IMR-90 (cell line): Measurements from ENCODE around the gene SCRN2. TPM values are rescaled to one million over a fixed set of nuclear protein-coding genes. Genes with fewer than 3 reads are reported as not detected.
A peak's percentile ranks its signal among the peaks of the same experiment; 100 is the strongest.

Source experiments
- ATAC-seq: fragments of 200-7000 bp; cut with Tn5 transposase; 2 replicates; pipeline ENCODE4 v1.9.1; 2020; ENCODE audit warnings: low read depth, mild to moderate bottlenecking, moderate library complexity
- BruUV-seq: library from RNA; stranded (reverse); fragments of 400-500 nt; replicated peaks from 2 replicates; lab custom pipeline; 2021; lab: Mats Ljungman, UMichigan
- CTCF ChIA-PET: fragments of 300-600 bp; formaldehyde crosslinking; extraction: SDS; loops from one replicate; lab custom pipeline; 2021; ENCODE audit warnings: antibody characterized with exemption; lab: Yijun Ruan, JAX
- POLR2A ChIA-PET: fragments of 300-600 bp; sonication (Branson Sonifier 250); formaldehyde crosslinking; loops from one replicate; lab custom pipeline; 2022; ENCODE audit warnings: antibody characterized with exemption; ENCODE audit not compliant: unreplicated experiment; lab: Charles Lee
- DNase-seq: peaks from one replicate; pipeline ENCODE4 v3.0.0; 2013
- H2AFZ ChIP-seq: replicated peaks from 2 replicates; pipeline ENCODE3; 2013; ENCODE audit warnings: low read length, mild to moderate bottlenecking; ENCODE audit not compliant: poor library complexity
- H2AK5ac ChIP-seq: 2 replicates; pipeline ENCODE4 v1.6.1; 2013; ENCODE audit warnings: low read depth, low read length, inconsistent platforms
- H2AK9ac ChIP-seq: replicated peaks from 2 replicates; pipeline ENCODE3; 2013; ENCODE audit warnings: mild to moderate bottlenecking, low read depth, low read length, moderate library complexity; ENCODE audit not compliant: poor library complexity
- H2BK120ac ChIP-seq: 2 replicates; pipeline ENCODE4 v1.6.1; 2013; ENCODE audit warnings: low read depth, low read length, inconsistent platforms
- H2BK15ac ChIP-seq: 3 replicates; pipeline ENCODE4 v1.6.1; 2013; ENCODE audit warnings: low read depth, low read length, inconsistent platforms
- H2BK20ac ChIP-seq: 2 replicates; pipeline ENCODE4 v1.6.1; 2013; ENCODE audit warnings: low read depth, mild to moderate bottlenecking, inconsistent platforms, low read length, moderate library complexity
- H2BK5ac ChIP-seq: 2 replicates; pipeline ENCODE4 v1.6.1; 2013; ENCODE audit warnings: mild to moderate bottlenecking, low read depth, low read length, inconsistent platforms; ENCODE audit not compliant: poor library complexity, severe bottlenecking
- H3K14ac ChIP-seq: replicated peaks from 2 replicates; pipeline ENCODE4 v1.6.1; 2013; ENCODE audit warnings: low read depth, low read length, inconsistent platforms
- H3K18ac ChIP-seq: 2 replicates; pipeline ENCODE4 v1.6.1; 2013; ENCODE audit warnings: low read depth, low read length, control low read depth
- H3K23ac ChIP-seq: 2 replicates; pipeline ENCODE4 v1.6.1; 2013; ENCODE audit warnings: low read depth, low read length, inconsistent platforms
- H3K27ac ChIP-seq: 2 replicates; pipeline ENCODE4 v1.5.1; 2013; ENCODE audit warnings: mild to moderate bottlenecking, control low read depth, low read length; ENCODE audit not compliant: insufficient read depth
- H3K27me3 ChIP-seq: 2 replicates; pipeline ENCODE4 v1.6.1; 2013; ENCODE audit warnings: low read length; ENCODE audit not compliant: control insufficient read depth, insufficient read depth
- H3K36me3 ChIP-seq: 2 replicates; pipeline ENCODE4 v1.6.1; 2013; ENCODE audit warnings: low read length, mixed read lengths; ENCODE audit not compliant: control insufficient read depth, insufficient read depth
- H3K4ac ChIP-seq: 2 replicates; pipeline ENCODE4 v1.6.1; 2013; ENCODE audit warnings: low read depth, low read length, inconsistent platforms
- H3K4me1 ChIP-seq: 2 replicates; pipeline ENCODE4 v1.6.1; 2013; ENCODE audit warnings: low read length, mixed read lengths; ENCODE audit not compliant: control insufficient read depth, insufficient read depth
- H3K4me2 ChIP-seq: 2 replicates; pipeline ENCODE4 v1.6.1; 2013; ENCODE audit warnings: low read depth, mild to moderate bottlenecking, control low read depth, low read length, moderate library complexity
- H3K4me3 ChIP-seq: 2 replicates; pipeline ENCODE4 v1.5.1; 2013; ENCODE audit warnings: low read depth, mild to moderate bottlenecking, control low read depth, low read length, moderate library complexity; ENCODE audit not compliant: insufficient read depth
- H3K56ac ChIP-seq: 2 replicates; pipeline ENCODE4 v1.6.1; 2013; ENCODE audit warnings: low read length, inconsistent platforms; ENCODE audit not compliant: insufficient read depth; ENCODE audit errors: extremely low read depth
- H3K79me1 ChIP-seq, 2 experiments: 2 replicates each; pipeline ENCODE4 v1.6.1; 2013; ENCODE audit warnings: low read length in 2 of 2, inconsistent platforms in 1 of 2, low read depth in 1 of 2
- H3K9ac ChIP-seq: 2 replicates; pipeline ENCODE4 v1.6.1; 2013; ENCODE audit warnings: low read depth, low read length, control low read depth
- H3K9me1 ChIP-seq: 2 replicates; pipeline ENCODE4 v1.6.1; 2013; ENCODE audit warnings: low read length, inconsistent platforms; ENCODE audit not compliant: insufficient read depth
- H3K9me3 ChIP-seq: 2 replicates; pipeline ENCODE4 v1.6.1; 2013; ENCODE audit warnings: low read length; ENCODE audit not compliant: control insufficient read depth, insufficient read depth
- H4K20me1 ChIP-seq: 2 replicates; pipeline ENCODE4 v1.6.1; 2013; ENCODE audit warnings: low read length, inconsistent platforms; ENCODE audit not compliant: insufficient read depth
- H4K5ac ChIP-seq: 2 replicates; pipeline ENCODE4 v1.6.1; 2013; ENCODE audit warnings: mild to moderate bottlenecking, low read depth, low read length, control low read depth
- H4K8ac ChIP-seq, 2 experiments: 2 replicates each; pipeline ENCODE4 v1.6.1; 2013; ENCODE audit warnings: low read depth in 2 of 2, low read length in 2 of 2, control low read depth in 1 of 2, inconsistent platforms in 1 of 2
- H4K91ac ChIP-seq: 2 replicates; pipeline ENCODE4 v1.6.1; 2013; ENCODE audit warnings: low read depth, low read length, inconsistent platforms; ENCODE audit not compliant: insufficient read depth
- BHLHE40 ChIP-seq: fragments of 150-350 bp; IDR thresholded peaks from 2 replicates; pipeline ENCODE4 v1.6.1; 2016; ENCODE audit warnings: mild to moderate bottlenecking, low read depth, low read length
- CHD1 ChIP-seq: IDR thresholded peaks from 2 replicates; pipeline ENCODE4 v1.6.1; 2012; ENCODE audit warnings: low read depth, low read length, improper control_type of control experiment
- CTCF ChIP-seq: conservative IDR thresholded peaks from 2 replicates; pipeline ENCODE4 v1.5.1; 2012; ENCODE audit warnings: mild to moderate bottlenecking, low read depth, low read length, improper control_type of control experiment
- FOS ChIP-seq: fragments of 150-350 bp; IDR thresholded peaks from 2 replicates; pipeline ENCODE4 v1.6.1; 2016; ENCODE audit warnings: low read depth, low read length
- MXI1 ChIP-seq: IDR thresholded peaks from 2 replicates; pipeline ENCODE4 v1.6.1; 2012; ENCODE audit warnings: low read depth, mild to moderate bottlenecking, low read length, moderate library complexity, borderline replicate concordance
- RAD21 ChIP-seq: IDR thresholded peaks from 2 replicates; pipeline ENCODE4 v1.6.1; 2012; ENCODE audit warnings: low read length, improper control_type of control experiment
- SMC3 ChIP-seq: fragments of 150-350 bp; IDR thresholded peaks from 2 replicates; pipeline ENCODE4 v1.6.1; 2016; ENCODE audit warnings: low read depth, mild to moderate bottlenecking, antibody characterized with exemption, low read length, moderate library complexity
- WGBS, 2 experiments: methylation state at CpG; one replicate each; pipeline versions ENCODE4 v1.1.5 to v1.1.7; 2013; ENCODE audit warnings: missing lambda C conversion rate in 2 of 2; ENCODE audit not compliant: insufficient read length in 1 of 2; ENCODE audit errors: extremely low coverage in 2 of 2; 5-methylcytosine and 5-hydroxymethylcytosine counted together
- dilution Hi-C: fragments of 300-500 bp; cut with HindIII; formaldehyde crosslinking; loops from one replicate; pipeline ENCODE4 v1.14.3; 2018; ENCODE audit warnings: low sequenced_read_pairs; ENCODE audit not compliant: unreplicated experiment
- in situ Hi-C: fragments of 300-500 bp; cut with MboI; formaldehyde crosslinking; loops from 3 replicates; pipeline ENCODE4 v1.14.3; 2019; ENCODE audit warnings: low sequenced_read_pairs, inconsistent platforms, mixed read lengths
- intact Hi-C: fragments of 100-400 bp; cut with micrococcal nuclease; formaldehyde crosslinking; loops from 2 replicates; pipeline ENCODE4 v1.10.0; 2022
- polyA plus RNA-seq, 3 experiments: library from polyadenylated mRNA; depleted of rRNA; stranded (reverse); fragments of >200 nt; gene quantifications; 2 replicates each; pipeline ENCODE4 v1.2.3, GENCODE V29; 2012; ENCODE audit warnings: low replicate concordance in 1 of 3
- total RNA-seq: library from RNA; depleted of rRNA; stranded (reverse); fragments of >200 nt; gene quantifications from 2 replicates; pipeline ENCODE4 v1.2.3, GENCODE V29; 2012
- TF ChIP-seq, protein P1 (sequence below): fragments of 150-350 bp; IDR thresholded peaks from 2 replicates; pipeline ENCODE4 v1.6.1; 2017; ENCODE audit warnings: mild to moderate bottlenecking, antibody characterized with exemption, low read length, low read depth

SCRN2 gene
- total and polyA plus RNA-seq, 2 of the 4 experiments (the other 2 are of a cell fraction), result 17.2 to 31.0 TPM

- no peak for TF ChIP-seq CTCF
Measured at GRCh38 chr17:47882695-47883588, 41.9 kb upstream of the SCRN2 start (continued).

GRCh38 chr17:47882247-47882646 lies 41.2 kb upstream of the SCRN2 start:
- peak; percentile 46 for ATAC-seq
- peak overlapping the region; percentile 60 for H3K4me2 ChIP-seq
- no TSS peak for BruUV-seq
- ChIA-PET POLR2A (no interaction called here), CTCF (interaction anchor here (0.9 to 4.8 kb wide), 2 partner anchors 7 to 40 kb away, joined by 4 to 18 read pairs; partner anchors contain the start of gene SCRN2)
- intact Hi-C loops (no loop called here), dilution Hi-C loops (no loop called here), in situ Hi-C loops (no loop called here)
- no peak overlapping the region for H2AK9ac ChIP-seq
- no peak overlapping the region for H3K4me3 ChIP-seq
- H3K9me3 ChIP-seq, result no peaks in the 10 kb centered on the region
- H2BK20ac ChIP-seq, result no peak overlapping the region
- no peaks in the 10 kb centered on the region for H3K79me1 ChIP-seq
- H3K56ac ChIP-seq, result no peak overlapping the region
- H3K14ac ChIP-seq, result no peak overlapping the region; the same call in 1 of the 2 replicates
- no peak overlapping the region for H3K23ac ChIP-seq
- H3K27ac ChIP-seq, result no peak overlapping the region
- H4K20me1 ChIP-seq, result no peaks in the 10 kb centered on the region
- H3K18ac ChIP-seq, result no peak overlapping the region
- no peaks in the 10 kb centered on the region for H3K9me1 ChIP-seq
- no peak overlapping the region for H3K4ac ChIP-seq
- TF ChIP-seq MXI1, result no peak
- no peak for TF ChIP-seq SMC3
- TF ChIP-seq, protein P1, sequence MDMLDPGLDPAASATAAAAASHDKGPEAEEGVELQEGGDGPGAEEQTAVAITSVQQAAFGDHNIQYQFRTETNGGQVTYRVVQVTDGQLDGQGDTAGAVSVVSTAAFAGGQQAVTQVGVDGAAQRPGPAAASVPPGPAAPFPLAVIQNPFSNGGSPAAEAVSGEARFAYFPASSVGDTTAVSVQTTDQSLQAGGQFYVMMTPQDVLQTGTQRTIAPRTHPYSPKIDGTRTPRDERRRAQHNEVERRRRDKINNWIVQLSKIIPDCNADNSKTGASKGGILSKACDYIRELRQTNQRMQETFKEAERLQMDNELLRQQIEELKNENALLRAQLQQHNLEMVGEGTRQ, result no peak
- TF ChIP-seq RAD21, result no peak
- TF ChIP-seq CHD1, result no peak
- no peak for TF ChIP-seq BHLHE40
- TF ChIP-seq FOS, result no peak
- H2BK15ac ChIP-seq, result no peak overlapping the region
- no peak overlapping the region for H4K91ac ChIP-seq
- H3K36me3 ChIP-seq, result no peaks in the 10 kb centered on the region
- 60% methylated on average over 1 of the region's 7 CpGs; no CpG with 5 or more reads in 1 of the 2 experiments for WGBS, 2 experiments
- no peak overlapping the region for H2BK120ac ChIP-seq
- peak overlapping the region; percentile 0; the same call in 1 of the 2 replicates for H4K5ac ChIP-seq
- H2AK5ac ChIP-seq, result no peak overlapping the region
- peaks cover 8% of the 10 kb centered on the region for H3K27me3 ChIP-seq
- peak; percentile 32 for DNase-seq
- H2AFZ ChIP-seq, result peak overlapping the region; percentile 65
- no peak overlapping the region for H2BK5ac ChIP-seq
- H3K4me1 ChIP-seq, result peaks cover 9% of the 10 kb centered on the region
- H4K8ac ChIP-seq, result peak overlapping the region in 1 of 2 experiments; percentile 46; a peak in 1 of 4 replicates
- H3K9ac ChIP-seq, result no peak overlapping the region
